HEK293T (cell line): ENCODE results near the gene WDR3.

Experiments
- L3MBTL2 ChIP-seq: fragments of 450-650 bp; conservative IDR thresholded peaks from 2 replicates; pipeline ENCODE4 v1.6.1; 2016; ENCODE audit warnings: mild to moderate bottlenecking
- SUZ12 ChIP-seq: fragments of 450-650 bp; IDR thresholded peaks from 2 replicates; pipeline ENCODE4 v1.6.1; 2016; ENCODE audit warnings: mild to moderate bottlenecking

- TF ChIP-seq L3MBTL2: no peak
- no peak for TF ChIP-seq SUZ12
Measured at GRCh38 chr1:117897551-117897950, 32.0 kb upstream of the WDR3 start.
